ENCODE measurements around the gene HNRNPA1.

DNA sequence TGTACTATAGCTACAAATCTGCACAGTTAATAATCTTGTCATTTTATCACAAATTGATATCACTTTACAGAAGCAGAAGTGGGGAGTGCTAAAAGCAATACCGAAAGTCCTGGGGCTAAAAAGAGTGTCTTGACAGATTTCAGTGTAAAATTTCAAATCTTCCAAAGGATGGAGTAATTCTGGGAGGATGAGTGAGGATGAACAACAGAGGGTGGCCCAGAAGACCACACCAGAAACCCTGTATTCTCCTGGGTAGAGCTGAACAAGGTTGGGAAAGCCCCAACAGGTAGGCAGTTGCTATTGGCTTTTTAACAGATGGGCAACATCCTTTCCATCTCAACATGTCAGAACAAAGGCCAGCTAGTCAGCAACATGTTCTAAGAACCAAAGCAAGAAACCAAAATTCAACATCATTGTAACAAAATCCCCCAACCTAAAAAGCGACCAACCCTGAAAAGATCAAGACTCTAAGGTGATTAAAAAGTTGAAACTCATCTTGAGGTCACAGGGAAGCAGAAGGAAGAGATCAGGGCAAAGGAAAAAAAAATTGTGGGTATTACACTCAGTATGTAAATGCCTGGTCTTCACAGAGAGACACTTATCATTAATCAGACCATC, 39.4 kb upstream of the HNRNPA1 start:
- no peak for TF ChIP-seq YY1 (IDR thresholded peaks at IDR 0.05; ENCODE audit: insufficient read depth, insufficient read length)
- no peak for TF ChIP-seq ZNF274 (IDR thresholded peaks at IDR 0.05; ENCODE audit: low read depth, low read length)
- no peak for TF ChIP-seq SUZ12 (IDR thresholded peaks at IDR 0.05; ENCODE audit: extremely low read depth, insufficient read depth, insufficient read length)
